NCI-H1694 (cell line): ENCODE results near the gene LIME1.

ENCODE experiments used
- DNase-seq: peaks from one replicate; lab custom pipeline; 2025; lab: John Stamatoyannopoulos, UW

The LIME1 gene

GRCh38 chr20:63739130-63740069, 2.9 kb downstream of the LIME1 start, which contains the start of gene SLC2A4RG:
Gene SLC2A4RG (plus strand): TSS chr20:63739776. CDS start chr20:63739913, 137 bp downstream.
- peak; percentile 16 for DNase-seq

GRCh38 chr20:63740070-63740626, 3.7 kb downstream of the LIME1 start:
- no peak for DNase-seq

- peak; percentile 26 for DNase-seq
Observed at GRCh38 chr20:63740627-63741353, 4.3 kb downstream of the LIME1 start.

GRCh38 chr20:63741354-63741675, 4.9 kb downstream of the LIME1 start:
- no peak for DNase-seq

- DNase-seq, result no peak
Observed at GRCh38 chr20:63741676-63742380, 5.4 kb downstream of the LIME1 start.

GRCh38 chr20:63742381-63743024, 6.0 kb downstream of the LIME1 start:
- no peak for DNase-seq

- DNase-seq, result no peak
Observed at GRCh38 chr20:63743210-63743970, 6.9 kb downstream of the LIME1 start.

GRCh38 chr20:63744158-63744557, 7.7 kb downstream of the LIME1 start:
- DNase-seq, result no peak

- DNase-seq, result no peak
Observed at GRCh38 chr20:63744574-63745423, 8.3 kb downstream of the LIME1 start.

- DNase-seq, result no peak
Observed at GRCh38 chr20:63745424-63745805, 9.0 kb downstream of the LIME1 start.

- DNase-seq, result no peak
Observed at GRCh38 chr20:63745961-63746731, 9.7 kb downstream of the LIME1 start.

- no peak for DNase-seq
Observed at GRCh38 chr20:63746751-63747315, 10.4 kb downstream of the LIME1 start.

- no peak for DNase-seq
Observed at GRCh38 chr20:63747622-63748069, 11.2 kb downstream of the LIME1 start.

- DNase-seq, result no peak
Observed at GRCh38 chr20:63748070-63748933, 11.8 kb downstream of the LIME1 start.

GRCh38 chr20:63748934-63749270, 12.4 kb downstream of the LIME1 start:
- DNase-seq, result no peak

GRCh38 chr20:63749597-63750508, 13.4 kb downstream of the LIME1 start:
- DNase-seq, result no peak
